HG03175 (cell line): ENCODE data around the gene SYTL1.

Source experiments
- ATAC-seq: cut with Tn5 transposase; IDR thresholded peaks from one replicate; pipeline ENCODE4 v1.9.1; 2021; ENCODE audit warnings: mild to moderate bottlenecking, moderate library complexity; ENCODE audit not compliant: unreplicated experiment

SYTL1 gene

GRCh38 chr1:27402349-27402754, 60.5 kb downstream of the SYTL1 start:
- no peak for ATAC-seq

- no peak for ATAC-seq
Observed at GRCh38 chr1:27403065-27403726, 61.4 kb downstream of the SYTL1 start.
